HG03378 (cell line): Measurements from ENCODE around the gene CARS1.

ENCODE experiments used
- ATAC-seq: cut with Tn5 transposase; IDR thresholded peaks from one replicate; pipeline ENCODE4 v1.9.1; 2021; ENCODE audit warnings: mild to moderate bottlenecking, moderate library complexity; ENCODE audit not compliant: unreplicated experiment

CARS1 gene

GRCh38 chr11:2994336-2994730 lies 62.9 kb downstream of the CARS1 start:
- no peak for ATAC-seq

GRCh38 chr11:2992997-2993325 lies 64.3 kb downstream of the CARS1 start:
- no peak for ATAC-seq

GRCh38 chr11:2992234-2992996 lies 64.8 kb downstream of the CARS1 start, which contains the start of gene NAP1L4:
Gene NAP1L4 (minus strand): TSS chr11:2992329. CDS start chr11:2979220, 13,109 bp downstream.
- ATAC-seq = peak; percentile 83

- ATAC-seq = peak; percentile 9
Measured at GRCh38 chr11:2991452-2992233, 65.6 kb downstream of the CARS1 start.

- no peak for ATAC-seq
Measured at GRCh38 chr11:2990617-2991451, 66.4 kb downstream of the CARS1 start.

- no peak for ATAC-seq
Measured at GRCh38 chr11:2989551-2989950, 67.7 kb downstream of the CARS1 start.

GRCh38 chr11:2989006-2989405 lies 68.2 kb downstream of the CARS1 start:
- no peak for ATAC-seq

GRCh38 chr11:2987881-2988861 lies 69.1 kb downstream of the CARS1 start:
- no peak for ATAC-seq

- no peak for ATAC-seq
Measured at GRCh38 chr11:2983908-2984307, 73.3 kb downstream of the CARS1 start.

GRCh38 chr11:2982214-2982613 lies 75.0 kb downstream of the CARS1 start:
- no peak for ATAC-seq

- no peak for ATAC-seq
Measured at GRCh38 chr11:2981130-2981529, 76.1 kb downstream of the CARS1 start.

GRCh38 chr11:2980168-2980840 lies 76.9 kb downstream of the CARS1 start:
- ATAC-seq = no peak

- no peak for ATAC-seq
Measured at GRCh38 chr11:2977113-2977512, 80.1 kb downstream of the CARS1 start.

- no peak for ATAC-seq
Measured at GRCh38 chr11:2976294-2977063, 80.7 kb downstream of the CARS1 start.

GRCh38 chr11:2975594-2975993 lies 81.6 kb downstream of the CARS1 start:
- ATAC-seq = no peak

- ATAC-seq = no peak
Measured at GRCh38 chr11:2974272-2974671, 83.0 kb downstream of the CARS1 start.

GRCh38 chr11:2968341-2968900 lies 88.8 kb downstream of the CARS1 start:
- no peak for ATAC-seq

- ATAC-seq = no peak
Measured at GRCh38 chr11:2964782-2965181, 92.4 kb downstream of the CARS1 start.

- no peak for ATAC-seq
Measured at GRCh38 chr11:2963761-2964160, 93.5 kb downstream of the CARS1 start.
